Mesenchymal stem cell (in vitro differentiated cells and primary cell): ENCODE results near the gene STX1B.

Experiments
- DNase-seq: peaks from one replicate; pipeline ENCODE4 v3.0.0-alpha.2; 2013
- H2AFZ ChIP-seq: one replicate; pipeline ENCODE4 v1.6.1; 2013; ENCODE audit warnings: low read depth, mild to moderate bottlenecking, control low read depth, inconsistent platforms, low read length, moderate library complexity
- H2AK5ac ChIP-seq: 2 replicates; pipeline ENCODE4 v1.6.1; 2013; ENCODE audit warnings: low read length, moderate library complexity, mild to moderate bottlenecking, inconsistent platforms; ENCODE audit not compliant: severe bottlenecking
- H2BK120ac ChIP-seq: one replicate; pipeline ENCODE4 v1.6.1; 2013; ENCODE audit warnings: low read depth, mild to moderate bottlenecking, inconsistent platforms, low read length, moderate library complexity
- H2BK12ac ChIP-seq, 2 experiments: one replicate each; pipeline ENCODE4 v1.6.1; 2013; ENCODE audit warnings: inconsistent platforms in 2 of 2, low read length in 2 of 2, mild to moderate bottlenecking in 2 of 2, moderate library complexity in 2 of 2, control low read depth in 1 of 2
- H2BK15ac ChIP-seq: one replicate; pipeline ENCODE4 v1.6.1; 2013; ENCODE audit warnings: mild to moderate bottlenecking, low read depth, inconsistent platforms; ENCODE audit not compliant: poor library complexity, severe bottlenecking
- H2BK5ac ChIP-seq: 2 replicates; pipeline ENCODE4 v1.6.1; 2013; ENCODE audit warnings: low read depth, mild to moderate bottlenecking, low read length, control low read depth, inconsistent platforms; ENCODE audit not compliant: poor library complexity, severe bottlenecking
- H3K14ac ChIP-seq, 2 experiments: one replicate each; pipeline ENCODE4 v1.6.1; 2013; ENCODE audit warnings: inconsistent platforms in 2 of 2, low read length in 2 of 2, control low read depth in 1 of 2, mild to moderate bottlenecking in 1 of 2, moderate library complexity in 1 of 2
- H3K18ac ChIP-seq, 2 experiments: one replicate each; pipeline ENCODE4 v1.6.1; 2013; ENCODE audit warnings: inconsistent platforms in 2 of 2, low read length in 2 of 2, control low read depth in 1 of 2, low read depth in 1 of 2, mild to moderate bottlenecking in 1 of 2
- H3K23ac ChIP-seq, 2 experiments: one replicate each; pipeline ENCODE4 v1.6.1; 2013; ENCODE audit warnings: inconsistent platforms in 2 of 2, low read length in 2 of 2, mild to moderate bottlenecking in 2 of 2, moderate library complexity in 2 of 2, control low read depth in 1 of 2
- H3K27ac ChIP-seq: 2 replicates; pipeline ENCODE4 v1.5.1; 2013; ENCODE audit warnings: mild to moderate bottlenecking, moderate library complexity, low read length, control low read depth, inconsistent platforms; ENCODE audit not compliant: poor library complexity, severe bottlenecking
- H3K27me3 ChIP-seq, 2 experiments: 2 replicates each; pipeline versions ENCODE4 v1.6.1 to v1.7.0; 2013; ENCODE audit warnings: low read length in 2 of 2, mild to moderate bottlenecking in 2 of 2, moderate library complexity in 2 of 2, control low read depth in 1 of 2, inconsistent platforms in 1 of 2; ENCODE audit not compliant: control insufficient read depth in 1 of 2, insufficient read depth in 1 of 2
- H3K36me3 ChIP-seq, 2 experiments: 2 replicates each; pipeline versions ENCODE4 v1.6.1 to v1.7.0; 2013; ENCODE audit warnings: low read length in 2 of 2, control low read depth in 1 of 2, inconsistent platforms in 1 of 2, low read depth in 1 of 2, mild to moderate bottlenecking in 1 of 2; ENCODE audit not compliant: insufficient read depth in 2 of 2, control insufficient read depth in 1 of 2
- H3K4ac ChIP-seq, 2 experiments: one replicate each; pipeline ENCODE4 v1.6.1; 2013; ENCODE audit warnings: inconsistent platforms in 2 of 2, low read length in 2 of 2, mild to moderate bottlenecking in 2 of 2, moderate library complexity in 2 of 2, control low read depth in 1 of 2, low read depth in 1 of 2
- H3K4me1 ChIP-seq: 2 replicates; pipeline ENCODE4 v1.6.1; 2013; ENCODE audit warnings: low read depth, low read length, control low read depth; ENCODE audit not compliant: control insufficient read depth, insufficient read depth
- H3K4me2 ChIP-seq: 2 replicates; pipeline ENCODE4 v1.6.1; 2013; ENCODE audit warnings: low read length, mild to moderate bottlenecking, inconsistent platforms; ENCODE audit not compliant: poor library complexity, severe bottlenecking
- H3K4me3 ChIP-seq, 2 experiments: 2 replicates each; pipeline versions ENCODE4 v1.5.1 to v1.7.0; 2013; ENCODE audit warnings: low read length in 2 of 2, mild to moderate bottlenecking in 2 of 2, control low read depth in 1 of 2, low read depth in 1 of 2; ENCODE audit not compliant: insufficient read depth in 1 of 2
- H3K79me1 ChIP-seq: replicated peaks from 2 replicates; pipeline ENCODE4 v1.6.1; 2013; ENCODE audit warnings: mild to moderate bottlenecking, control low read depth, low read length, inconsistent platforms; ENCODE audit not compliant: poor library complexity, severe bottlenecking
- H3K9ac ChIP-seq: 2 replicates; pipeline ENCODE4 v1.7.0; 2013; ENCODE audit warnings: mild to moderate bottlenecking, low read length, moderate library complexity
- H3K9me3 ChIP-seq: 2 replicates; pipeline ENCODE4 v1.7.0; 2013; ENCODE audit warnings: mild to moderate bottlenecking, low read length; ENCODE audit not compliant: control insufficient read depth
- H4K8ac ChIP-seq: one replicate; pipeline ENCODE4 v1.6.1; 2013; ENCODE audit warnings: inconsistent platforms, mild to moderate bottlenecking, low read length, moderate library complexity
- H4K91ac ChIP-seq: one replicate; pipeline ENCODE4 v1.6.1; 2013; ENCODE audit warnings: mild to moderate bottlenecking, low read length, inconsistent platforms
- WGBS: methylation state at CpG from one replicate; pipeline ENCODE4 v1.1.7; 2013; ENCODE audit warnings: mixed read lengths; 5-methylcytosine and 5-hydroxymethylcytosine counted together

The STX1B gene

DNA sequence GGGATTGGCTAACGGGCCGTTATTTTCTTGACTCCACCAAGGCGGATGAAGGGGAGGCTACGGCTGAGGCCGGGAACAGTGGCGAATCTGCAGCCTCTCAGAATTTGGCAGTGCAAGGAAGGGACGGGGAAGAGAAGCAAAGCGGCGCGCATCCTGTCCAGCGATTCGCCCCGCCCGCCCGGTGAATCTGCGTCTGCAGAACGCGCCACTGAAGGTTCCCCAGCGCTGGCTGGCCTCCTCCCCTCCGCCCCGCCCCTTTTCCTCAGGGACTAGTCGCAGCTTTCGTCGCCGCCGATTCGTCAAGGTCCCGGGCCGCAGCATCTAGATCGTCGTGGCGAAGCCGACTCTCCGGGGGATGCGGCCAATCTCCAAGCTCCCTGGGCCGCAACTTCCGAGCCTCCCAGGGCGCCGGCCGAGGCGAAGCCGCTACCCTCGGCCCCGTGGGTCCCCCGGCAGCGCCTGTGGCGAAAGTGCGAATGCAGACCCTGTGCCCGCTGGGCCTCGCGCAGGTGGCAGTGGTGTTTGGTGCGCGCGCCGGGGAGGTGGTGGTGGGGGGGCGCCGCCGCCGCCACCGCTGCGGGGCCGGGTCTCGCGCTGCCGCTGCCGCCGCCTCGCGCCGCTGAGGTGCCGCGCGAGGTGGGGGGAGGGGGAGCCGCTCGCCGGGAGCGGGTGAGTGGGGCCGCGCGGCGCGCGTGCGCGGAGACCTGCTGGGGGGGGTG lies 52.8 kb downstream of the STX1B start, which contains the start of gene SETD1A:
TSS of gene SETD1A (plus strand) at position 299 of the 719 bp plus-strand sequence. CDS start 978 bp downstream, outside the sequence.
- under 1% methylated on average over 53 of the region's 85 CpGs for WGBS
- H3K9me3 ChIP-seq: no peaks in the 10 kb centered on the region

DNA sequence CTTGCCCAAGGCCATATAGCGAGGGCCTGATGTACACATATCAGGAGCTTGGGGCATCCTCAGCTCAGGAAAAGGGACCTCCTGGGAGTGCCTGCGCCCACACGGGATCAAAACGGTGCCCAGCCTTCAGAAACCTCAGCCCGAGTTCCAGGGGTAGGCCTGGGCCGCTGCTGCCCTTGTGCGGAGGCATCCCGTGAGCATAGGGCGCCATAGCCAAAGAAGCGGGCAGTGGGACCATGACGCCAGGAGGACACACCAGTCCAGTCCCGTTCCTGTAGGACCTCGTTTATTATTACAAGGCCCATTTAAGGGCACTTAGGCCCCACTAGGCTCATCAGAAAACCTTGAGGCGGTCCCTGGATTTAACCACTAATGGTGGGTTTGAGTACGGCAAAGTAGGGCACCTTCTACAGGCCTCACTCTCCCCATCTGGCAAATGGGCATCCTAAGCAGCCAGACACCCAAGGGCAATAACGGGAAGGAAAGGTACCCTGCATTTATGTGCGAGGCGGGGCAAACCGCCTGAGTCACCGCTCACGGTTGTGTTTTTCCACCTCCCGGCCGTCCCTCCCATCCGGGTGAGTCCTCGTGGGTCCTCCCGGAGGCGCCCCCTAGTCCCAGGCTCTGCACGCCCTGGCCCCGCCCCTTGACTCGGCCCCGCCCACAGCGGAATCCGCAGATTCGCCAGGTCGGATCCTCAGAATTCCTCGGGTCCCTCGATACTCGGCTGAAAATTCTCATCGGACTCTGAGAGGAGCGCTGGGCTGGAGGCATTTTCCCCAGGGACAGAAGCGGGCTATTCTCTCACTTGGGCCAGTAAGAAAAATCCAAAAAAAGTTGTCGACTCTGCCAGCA lies 53.6 kb downstream of the STX1B start:
- H4K8ac ChIP-seq: peak overlapping the region; percentile 74
- peak overlapping the region; percentile 5 for H2AFZ ChIP-seq
- H3K4ac ChIP-seq: peak overlapping the region; percentile 50 to 55
- H3K18ac ChIP-seq: peak overlapping the region; percentile 86 to 100
- H2AK5ac ChIP-seq: peak overlapping the region; percentile 14
- H3K27me3 ChIP-seq: no peaks in the 10 kb centered on the region
- H2BK5ac ChIP-seq: peak overlapping the region; percentile 87
- H3K27ac ChIP-seq: peak overlapping the region; percentile 99
- 33% methylated on average over 42 of the region's 42 CpGs for WGBS
- peak overlapping the region; percentile 100 for H3K9ac ChIP-seq
- H2BK15ac ChIP-seq: no peak overlapping the region
- H3K4me2 ChIP-seq: peak overlapping the region; percentile 79
- peak overlapping the region; percentile 81 for H4K91ac ChIP-seq
- DNase-seq: peak; percentile 94
- H2BK12ac ChIP-seq: peak overlapping the region; percentile 14 to 63
- H3K9me3 ChIP-seq: no peaks in the 10 kb centered on the region
- H3K14ac ChIP-seq: no peak overlapping the region
- no peak overlapping the region for H3K23ac ChIP-seq
- peaks cover 32 to 33% of the 10 kb centered on the region in 2 experiments for H3K36me3 ChIP-seq
- H2BK120ac ChIP-seq: peak overlapping the region; percentile 44
- H3K79me1 ChIP-seq: peaks cover 27% of the 10 kb centered on the region
- peak overlapping the region; percentile 80 to 94 for H3K4me3 ChIP-seq
- H3K4me1 ChIP-seq: peaks cover 22% of the 10 kb centered on the region

More for the DNA sequence above, 52.8 kb downstream of the STX1B start, which contains the start of gene SETD1A:
- peak within 1 kb of the TSS; percentile 14 for H2AK5ac ChIP-seq
- H2BK12ac ChIP-seq: peak within 1 kb of the TSS; percentile 14 to 65
- H3K27me3 ChIP-seq: no peaks in the 10 kb centered on the region
- peak within 1 kb of the TSS; percentile 99 for H3K27ac ChIP-seq
- peak within 1 kb of the TSS; percentile 98 to 100 for H3K18ac ChIP-seq
- peaks cover 22% of the 10 kb centered on the region for H3K4me1 ChIP-seq
- H4K8ac ChIP-seq: peak within 1 kb of the TSS; percentile 99
- H4K91ac ChIP-seq: peak within 1 kb of the TSS; percentile 96
- peak; percentile 96 for DNase-seq
- peaks cover 29% of the 10 kb centered on the region for H3K79me1 ChIP-seq
- peak within 1 kb of the TSS; percentile 100 for H3K9ac ChIP-seq
- H3K4ac ChIP-seq: peak within 1 kb of the TSS; percentile 97 to 98
- peak within 1 kb of the TSS; percentile 80 to 94 for H3K4me3 ChIP-seq
- H3K14ac ChIP-seq: peak within 1 kb of the TSS in 1 of 2 experiments; percentile 60
- peak within 1 kb of the TSS; percentile 79 for H3K4me2 ChIP-seq
- peak within 1 kb of the TSS; percentile 100 for H2BK5ac ChIP-seq
- H3K36me3 ChIP-seq: peaks cover 37 to 39% of the 10 kb centered on the region in 2 experiments
- H2BK120ac ChIP-seq: peak within 1 kb of the TSS; percentile 100
- peak within 1 kb of the TSS; percentile 84 for H2AFZ ChIP-seq
- H2BK15ac ChIP-seq: peak within 1 kb of the TSS; percentile 100
- H3K23ac ChIP-seq: peak within 1 kb of the TSS in 1 of 2 experiments; percentile 46

DNA sequence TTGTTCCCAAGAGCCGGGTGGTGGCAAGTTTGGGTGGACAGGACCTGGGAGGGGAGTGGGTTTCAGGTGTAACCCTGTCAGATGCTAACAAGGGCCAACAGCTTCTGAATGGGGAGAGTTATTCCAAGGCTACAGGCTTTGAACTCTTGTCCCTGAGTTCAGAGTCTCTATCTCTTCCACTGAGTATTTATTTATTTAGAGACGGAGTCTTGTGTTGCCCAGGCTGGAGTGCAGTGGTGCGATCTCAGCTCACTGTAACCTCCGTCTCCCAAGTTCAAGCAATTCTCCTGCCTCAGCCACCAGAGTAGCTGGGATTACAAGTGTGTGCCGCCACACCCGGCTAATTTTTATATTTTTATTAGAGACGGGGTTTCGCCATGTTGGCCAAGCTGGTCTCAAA lies 55.4 kb downstream of the STX1B start:
- Histone ChIP-seq H2AK5ac (no peak overlapping the region), H2BK120ac (no peak overlapping the region), H4K8ac (no peak overlapping the region), H2BK12ac (no peak overlapping the region), H2AFZ (no peak overlapping the region), H3K18ac (no peak overlapping the region), H3K9ac (no peak overlapping the region), H4K91ac (no peak overlapping the region), H3K27me3 (no peaks in the 10 kb centered on the region), H3K4me2 (no peak overlapping the region), H2BK5ac (no peak overlapping the region), H3K36me3 (peaks cover 20 to 21% of the 10 kb centered on the region in 2 experiments), H3K4ac (no peak overlapping the region), H2BK15ac (no peak overlapping the region), H3K27ac (no peak overlapping the region), H3K23ac (no peak overlapping the region), H3K14ac (no peak overlapping the region), H3K79me1 (peaks cover 21% of the 10 kb centered on the region), H3K4me1 (peaks cover 33% of the 10 kb centered on the region), H3K9me3 (no peaks in the 10 kb centered on the region), H3K4me3 (no peak overlapping the region)
- 87% methylated on average over 8 of the region's 8 CpGs for WGBS
- DNase-seq: no peak
